Endothelial cell of umbilical vein (primary cell): ENCODE measurements around the gene KIF3A. TPM values are rescaled to one million over a fixed set of nuclear protein-coding genes. Genes with fewer than 3 reads are reported as not detected.

Experiments
- BruUV-seq: library from RNA; stranded (reverse); fragments of 400-500 nt; replicated peaks from 2 replicates; lab custom pipeline; 2021; lab: Mats Ljungman, UMichigan
- CTCF ChIA-PET: fragments of 300-600, 350-600 bp; sonication (Branson Sonifier 250); formaldehyde crosslinking; loops from one replicate; lab custom pipeline; 2021; ENCODE audit warnings: antibody characterized with exemption, inconsistent platforms; lab: Charles Lee
- POLR2A ChIA-PET: fragments of 300-600, 350-600 bp; sonication (Branson Sonifier 250); formaldehyde crosslinking; loops from one replicate; lab custom pipeline; 2021; ENCODE audit warnings: antibody characterized with exemption, inconsistent platforms; lab: Charles Lee
- DNase-seq: peaks from one replicate; pipeline ENCODE4 v3.0.0-alpha.2; 2011; ENCODE audit warnings: low read depth, low spot score
- FAIRE-seq: peaks from 2 replicates; lab custom pipeline; 2011; peaks lifted over from hg19 to GRCh38; lab: Jason Lieb, UNC
- H2AFZ ChIP-seq: 2 replicates; pipeline ENCODE4 v1.6.0; 2012; ENCODE audit warnings: low read depth, low read length, control low read depth, inconsistent platforms
- H3K27ac ChIP-seq: 2 replicates; pipeline ENCODE4 v1.5.1; 2011; ENCODE audit warnings: low read depth, mild to moderate bottlenecking, control low read depth, low read length, moderate library complexity; ENCODE audit not compliant: insufficient read depth
- H3K27me3 ChIP-seq, 2 experiments: 2 replicates each; pipeline versions ENCODE4 v1.6.0 to v1.6.1; 2011; ENCODE audit warnings: low read length in 2 of 2, mixed read lengths in 1 of 2; ENCODE audit not compliant: control insufficient read depth in 2 of 2, insufficient read depth in 2 of 2
- H3K36me3 ChIP-seq, 2 experiments: 2 replicates in 1 of 2; 3 replicates in 1 of 2; pipeline ENCODE4 v1.5.1; 2011; ENCODE audit warnings: low read length in 2 of 2, mild to moderate bottlenecking in 1 of 2, moderate library complexity in 1 of 2; ENCODE audit not compliant: control insufficient read depth in 2 of 2, insufficient read depth in 2 of 2; ENCODE audit errors: extremely low read depth in 1 of 2
- H3K4me1 ChIP-seq: 3 replicates; pipeline ENCODE4 v1.5.1; 2011; ENCODE audit warnings: mild to moderate bottlenecking, low read length; ENCODE audit not compliant: control insufficient read depth, insufficient read depth; ENCODE audit errors: extremely low read depth
- H3K4me2 ChIP-seq: 2 replicates; pipeline ENCODE4 v1.6.1; 2011; ENCODE audit warnings: low read length, control low read depth, mixed read lengths; ENCODE audit not compliant: insufficient read depth
- H3K4me3 ChIP-seq, 3 experiments: fragments of 200-600 bp in 1 of 3; sonication (generic), shearing (Covaris generic) in 1 of 3; replicated peaks in 1 of 3; 2 replicates each; pipeline ENCODE4 v1.5.1; 2011 to 2016; ENCODE audit warnings: control low read depth in 3 of 3, low read length in 3 of 3, mild to moderate bottlenecking in 2 of 3, inconsistent platforms in 1 of 3, low read depth in 1 of 3, moderate library complexity in 1 of 3; ENCODE audit not compliant: insufficient read depth in 1 of 3
- H3K79me2 ChIP-seq: 2 replicates; pipeline ENCODE4 v1.6.0; 2012; ENCODE audit warnings: low read length, inconsistent platforms; ENCODE audit not compliant: control insufficient read depth, insufficient read depth
- H3K9ac ChIP-seq: replicated peaks from 2 replicates; pipeline ENCODE3; 2011; ENCODE audit warnings: low read length, control low read depth; ENCODE audit not compliant: insufficient read depth; ENCODE audit errors: extremely low read depth
- H3K9me1 ChIP-seq: replicated peaks from 3 replicates; pipeline ENCODE4 v1.6.0; 2011; ENCODE audit warnings: mild to moderate bottlenecking, low read length; ENCODE audit not compliant: control insufficient read depth, insufficient read depth; ENCODE audit errors: extremely low read depth
- H3K9me3 ChIP-seq: replicated peaks from 2 replicates; pipeline ENCODE4 v1.5.1; 2012; ENCODE audit warnings: low read length, inconsistent platforms; ENCODE audit not compliant: control insufficient read depth, insufficient read depth
- H4K20me1 ChIP-seq: replicated peaks from 2 replicates; pipeline ENCODE3; 2011; ENCODE audit warnings: mild to moderate bottlenecking, low read length; ENCODE audit not compliant: control insufficient read depth, insufficient read depth; ENCODE audit errors: extremely low read depth
- EZH2 ChIP-seq: IDR thresholded peaks from 2 replicates; pipeline ENCODE4 v1.6.1; 2012; ENCODE audit warnings: borderline replicate concordance, low read depth, mild to moderate bottlenecking, moderate library complexity, low read length, inconsistent platforms; ENCODE audit not compliant: severe bottlenecking
- FOS ChIP-seq: IDR thresholded peaks from 2 replicates; pipeline ENCODE4 v1.6.1; 2011; ENCODE audit warnings: mild to moderate bottlenecking, low read length, moderate library complexity, borderline replicate concordance; ENCODE audit not compliant: insufficient read depth
- GATA2 ChIP-seq: IDR thresholded peaks from 2 replicates; pipeline ENCODE4 v1.7.0; 2011; ENCODE audit warnings: low read depth, mild to moderate bottlenecking, moderate library complexity, mixed read lengths, low read length; ENCODE audit not compliant: insufficient read length, insufficient read depth
- JUN ChIP-seq: IDR thresholded peaks from 2 replicates; pipeline ENCODE4 v1.6.1; 2011; ENCODE audit warnings: borderline replicate concordance, low read depth; ENCODE audit not compliant: insufficient read length, insufficient read depth
- MYC ChIP-seq: IDR thresholded peaks from one replicate; pipeline ENCODE4 v1.6.1; 2011; ENCODE audit warnings: mild to moderate bottlenecking, low read depth, low read length
- POLR2A ChIP-seq: IDR thresholded peaks from 2 replicates; pipeline ENCODE4 v1.6.1; 2012; ENCODE audit warnings: low read depth, mild to moderate bottlenecking, control low read depth, low read length
- POLR2AphosphoS5 ChIP-seq: IDR thresholded peaks from 2 replicates; pipeline ENCODE4 v1.6.1; 2012; ENCODE audit warnings: low read depth, mild to moderate bottlenecking, control low read depth, low read length, moderate library complexity; ENCODE audit not compliant: insufficient read depth
- dilution Hi-C: fragments of 300-500 bp; cut with MboI; formaldehyde crosslinking; loops from one replicate; pipeline ENCODE4 v1.15.0; 2019; ENCODE audit warnings: low sequenced_read_pairs; ENCODE audit not compliant: extremely low pct_ligation_motif_present
- intact Hi-C: fragments of 100-400 bp; cut with micrococcal nuclease; formaldehyde crosslinking; loops from one replicate; pipeline ENCODE4 v1.10.0; 2022
- polyA plus RNA-seq, 4 experiments: library from polyadenylated mRNA; depleted of rRNA in 3 of 4; stranded (reverse) in 3 of 4; unstranded in 1 of 4; fragments of >200 nt; gene quantifications; 2 replicates each; pipeline versions ENCODE4 v1.2.1 to v1.2.3, GENCODE V29; 2011 to 2012; ENCODE audit warnings: missing spikeins in 1 of 4
- total RNA-seq: library from RNA; stranded (reverse); gene quantifications from 2 replicates; pipeline ENCODE4 v1.2.3, GENCODE V29; 2021
- TF ChIP-seq, protein P1 (sequence below), 2 donors: IDR thresholded peaks; 1 replicate in 1 of 2; 2 replicates in 1 of 2; pipeline ENCODE4 v1.5.1; 2011; ENCODE audit warnings: low read length in 2 of 2, mild to moderate bottlenecking in 2 of 2, moderate library complexity in 2 of 2, control low read depth in 1 of 2, inconsistent platforms in 1 of 2, low read depth in 1 of 2; ENCODE audit not compliant: insufficient read depth in 1 of 2; ENCODE audit errors: extremely low read depth in 1 of 2
- TF ChIP-seq, protein P2 (sequence below): IDR thresholded peaks from 2 replicates; pipeline ENCODE4 v1.6.1; 2011; ENCODE audit not compliant: insufficient read depth, insufficient read length

The KIF3A gene
- total and polyA plus RNA-seq, 2 donors (not counting 3 experiments of a cell fraction or from before 2014, with no cell fraction given) = 3.3 to 11.2 TPM

DNA sequence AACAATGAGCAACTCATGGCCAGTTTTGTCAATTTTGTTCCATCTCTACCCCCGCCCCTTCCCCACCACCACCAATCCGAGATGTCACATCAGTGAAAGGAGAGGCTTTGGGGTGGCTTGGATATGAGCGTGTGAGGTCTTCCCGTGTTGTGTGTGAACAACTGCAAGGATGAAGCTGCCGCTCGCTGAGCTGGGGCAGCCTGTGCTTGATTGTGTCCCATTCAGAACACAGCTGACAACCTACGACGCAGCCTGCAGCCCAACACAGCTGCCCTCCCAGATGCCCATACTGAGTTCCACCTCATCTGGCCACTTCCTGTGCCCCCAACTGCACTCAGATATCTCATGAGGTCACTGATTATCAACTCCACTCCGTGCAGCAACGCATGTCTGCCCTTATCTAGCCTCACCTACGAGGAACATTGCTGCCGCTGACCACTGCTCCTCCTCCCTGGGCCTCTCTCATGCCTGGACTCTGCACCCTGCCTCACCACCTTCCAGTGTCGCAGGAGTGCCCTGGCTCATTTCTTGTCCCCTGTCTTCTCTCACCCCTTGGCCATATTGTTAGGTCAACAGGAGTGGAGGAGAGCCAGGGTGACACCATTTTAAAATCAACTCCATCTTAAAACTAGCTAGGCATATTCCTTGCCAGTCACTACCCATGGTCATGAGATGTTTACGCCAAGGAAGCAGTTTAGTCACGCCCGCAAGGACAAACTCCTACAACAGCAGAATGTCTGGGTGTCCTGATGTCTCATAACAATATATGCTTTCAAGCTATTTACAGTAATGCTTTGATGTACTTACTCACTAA lies 70.8 kb downstream of the KIF3A start:
- H3K4me3 ChIP-seq = no peak overlapping the region
- peaks cover 0 to 2% of the 10 kb centered on the region in 2 experiments for H3K27me3 ChIP-seq
- H3K9me3 ChIP-seq = no peaks in the 10 kb centered on the region
- no peaks in the 10 kb centered on the region for H3K4me1 ChIP-seq
- H3K79me2 ChIP-seq = no peaks in the 10 kb centered on the region
- no peak overlapping the region for H2AFZ ChIP-seq
- BruUV-seq = no TSS peak
- H4K20me1 ChIP-seq = no peaks in the 10 kb centered on the region
- intact Hi-C loops (no loop called here), dilution Hi-C loops (no loop called here)
- TF ChIP-seq GATA2 (no peak), MYC (no peak), POLR2AphosphoS5 (no peak), POLR2A (no peak), JUN (no peak), EZH2 (no peak), FOS (no peak)
- TF ChIP-seq, protein P1, sequence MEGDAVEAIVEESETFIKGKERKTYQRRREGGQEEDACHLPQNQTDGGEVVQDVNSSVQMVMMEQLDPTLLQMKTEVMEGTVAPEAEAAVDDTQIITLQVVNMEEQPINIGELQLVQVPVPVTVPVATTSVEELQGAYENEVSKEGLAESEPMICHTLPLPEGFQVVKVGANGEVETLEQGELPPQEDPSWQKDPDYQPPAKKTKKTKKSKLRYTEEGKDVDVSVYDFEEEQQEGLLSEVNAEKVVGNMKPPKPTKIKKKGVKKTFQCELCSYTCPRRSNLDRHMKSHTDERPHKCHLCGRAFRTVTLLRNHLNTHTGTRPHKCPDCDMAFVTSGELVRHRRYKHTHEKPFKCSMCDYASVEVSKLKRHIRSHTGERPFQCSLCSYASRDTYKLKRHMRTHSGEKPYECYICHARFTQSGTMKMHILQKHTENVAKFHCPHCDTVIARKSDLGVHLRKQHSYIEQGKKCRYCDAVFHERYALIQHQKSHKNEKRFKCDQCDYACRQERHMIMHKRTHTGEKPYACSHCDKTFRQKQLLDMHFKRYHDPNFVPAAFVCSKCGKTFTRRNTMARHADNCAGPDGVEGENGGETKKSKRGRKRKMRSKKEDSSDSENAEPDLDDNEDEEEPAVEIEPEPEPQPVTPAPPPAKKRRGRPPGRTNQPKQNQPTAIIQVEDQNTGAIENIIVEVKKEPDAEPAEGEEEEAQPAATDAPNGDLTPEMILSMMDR (IDR thresholded peaks at IDR 0.05; ENCODE audit: extremely low read depth in 1 of 2, insufficient read depth in 1 of 2, low read depth in 1 of 2, low read length in 2 of 2) = no peak
- TF ChIP-seq, protein P2, sequence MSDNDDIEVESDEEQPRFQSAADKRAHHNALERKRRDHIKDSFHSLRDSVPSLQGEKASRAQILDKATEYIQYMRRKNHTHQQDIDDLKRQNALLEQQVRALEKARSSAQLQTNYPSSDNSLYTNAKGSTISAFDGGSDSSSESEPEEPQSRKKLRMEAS = no peak
- no peak overlapping the region for H3K9ac ChIP-seq
- no peaks in the 10 kb centered on the region for H3K36me3 ChIP-seq
- no peaks in the 10 kb centered on the region for H3K9me1 ChIP-seq
- no peak overlapping the region for H3K4me2 ChIP-seq
- no peak overlapping the region for H3K27ac ChIP-seq
- DNase-seq = no peak
- FAIRE-seq = no peak
- CTCF ChIA-PET = interaction anchor here (0.5 to 1.4 kb wide), 2 partner anchors 11 to 108 kb away, joined by 3 to 4 read pairs; no protein-coding TSS in a partner anchor
- POLR2A ChIA-PET = no interaction called here
